IPS-15b (cell line): Measurements from ENCODE around the gene YOD1.

Source experiments
- H3K27me3 ChIP-seq: one replicate; pipeline ENCODE4 v1.6.1; 2013; ENCODE audit warnings: low read length; ENCODE audit not compliant: control insufficient read depth, insufficient read depth
- H3K36me3 ChIP-seq: one replicate; pipeline ENCODE4 v1.6.1; 2013; ENCODE audit warnings: low read length; ENCODE audit not compliant: control insufficient read depth, insufficient read depth
- H3K4me1 ChIP-seq: one replicate; pipeline ENCODE4 v1.6.1; 2013; ENCODE audit warnings: mild to moderate bottlenecking, low read length; ENCODE audit not compliant: control insufficient read depth, insufficient read depth
- H3K4me3 ChIP-seq: one replicate; pipeline ENCODE4 v1.5.1; 2013; ENCODE audit warnings: low read depth, low read length
- H3K9ac ChIP-seq: one replicate; pipeline ENCODE4 v1.6.1; 2013; ENCODE audit warnings: low read depth, mild to moderate bottlenecking, low read length
- H3K9me3 ChIP-seq: one replicate; pipeline ENCODE4 v1.6.1; 2013; ENCODE audit warnings: mild to moderate bottlenecking, low read length; ENCODE audit not compliant: control insufficient read depth, insufficient read depth

Gene YOD1

GRCh38 chr1:207009945-207010344 lies 41.1 kb downstream of the YOD1 start:
- Histone ChIP-seq H3K9ac (no peak overlapping the region), H3K4me3 (no peak overlapping the region), H3K4me1 (no peaks in the 10 kb centered on the region), H3K27me3 (no peaks in the 10 kb centered on the region), H3K9me3 (no peaks in the 10 kb centered on the region), H3K36me3 (no peaks in the 10 kb centered on the region)

GRCh38 chr1:207009182-207009850 lies 41.7 kb downstream of the YOD1 start:
- Histone ChIP-seq H3K9ac (no peak overlapping the region), H3K36me3 (no peaks in the 10 kb centered on the region), H3K4me3 (no peak overlapping the region), H3K4me1 (no peaks in the 10 kb centered on the region), H3K9me3 (no peaks in the 10 kb centered on the region), H3K27me3 (no peaks in the 10 kb centered on the region)

GRCh38 chr1:207007352-207008033 lies 43.5 kb downstream of the YOD1 start:
- H3K27me3 ChIP-seq: no peaks in the 10 kb centered on the region
- no peak overlapping the region for H3K9ac ChIP-seq
- no peaks in the 10 kb centered on the region for H3K36me3 ChIP-seq
- no peaks in the 10 kb centered on the region for H3K9me3 ChIP-seq
- no peak overlapping the region for H3K4me3 ChIP-seq
- peaks cover 4% of the 10 kb centered on the region for H3K4me1 ChIP-seq

- Histone ChIP-seq H3K9ac (no peak overlapping the region), H3K4me1 (peaks cover 4% of the 10 kb centered on the region), H3K27me3 (no peaks in the 10 kb centered on the region), H3K4me3 (no peak overlapping the region), H3K36me3 (no peaks in the 10 kb centered on the region), H3K9me3 (no peaks in the 10 kb centered on the region)
Measured at GRCh38 chr1:207006914-207007313, 44.1 kb downstream of the YOD1 start.

GRCh38 chr1:207006083-207006482 lies 44.9 kb downstream of the YOD1 start:
- Histone ChIP-seq H3K4me3 (no peak overlapping the region), H3K36me3 (no peaks in the 10 kb centered on the region), H3K9ac (no peak overlapping the region), H3K27me3 (no peaks in the 10 kb centered on the region), H3K9me3 (no peaks in the 10 kb centered on the region), H3K4me1 (peaks cover 4% of the 10 kb centered on the region)

GRCh38 chr1:207004931-207005830 lies 45.8 kb downstream of the YOD1 start:
- H3K9me3 ChIP-seq: no peaks in the 10 kb centered on the region
- H3K27me3 ChIP-seq: no peaks in the 10 kb centered on the region
- no peak overlapping the region for H3K9ac ChIP-seq
- no peaks in the 10 kb centered on the region for H3K36me3 ChIP-seq
- no peak overlapping the region for H3K4me3 ChIP-seq
- H3K4me1 ChIP-seq: peaks cover 4% of the 10 kb centered on the region

- Histone ChIP-seq H3K4me3 (no peak overlapping the region), H3K36me3 (no peaks in the 10 kb centered on the region), H3K27me3 (no peaks in the 10 kb centered on the region), H3K9ac (no peak overlapping the region), H3K4me1 (peaks cover 4% of the 10 kb centered on the region), H3K9me3 (no peaks in the 10 kb centered on the region)
Measured at GRCh38 chr1:207003210-207003609, 47.8 kb downstream of the YOD1 start.

GRCh38 chr1:207002724-207003146 lies 48.3 kb downstream of the YOD1 start:
- no peak overlapping the region for H3K4me3 ChIP-seq
- peaks cover 4% of the 10 kb centered on the region for H3K4me1 ChIP-seq
- no peaks in the 10 kb centered on the region for H3K36me3 ChIP-seq
- H3K9me3 ChIP-seq: no peaks in the 10 kb centered on the region
- no peaks in the 10 kb centered on the region for H3K27me3 ChIP-seq
- no peak overlapping the region for H3K9ac ChIP-seq

- no peak overlapping the region for H3K9ac ChIP-seq
- no peaks in the 10 kb centered on the region for H3K36me3 ChIP-seq
- H3K4me3 ChIP-seq: no peak overlapping the region
- H3K27me3 ChIP-seq: no peaks in the 10 kb centered on the region
- no peaks in the 10 kb centered on the region for H3K9me3 ChIP-seq
- peaks cover 4% of the 10 kb centered on the region for H3K4me1 ChIP-seq
Measured at GRCh38 chr1:207001492-207002245, 49.3 kb downstream of the YOD1 start.

- H3K36me3 ChIP-seq: no peaks in the 10 kb centered on the region
- no peaks in the 10 kb centered on the region for H3K27me3 ChIP-seq
- no peak overlapping the region for H3K4me3 ChIP-seq
- H3K4me1 ChIP-seq: peaks cover 4% of the 10 kb centered on the region
- no peaks in the 10 kb centered on the region for H3K9me3 ChIP-seq
- no peak overlapping the region for H3K9ac ChIP-seq
Measured at GRCh38 chr1:207000651-207001291, 50.2 kb downstream of the YOD1 start.

GRCh38 chr1:206998816-206999215 lies 52.2 kb downstream of the YOD1 start:
- peaks cover 4% of the 10 kb centered on the region for H3K4me1 ChIP-seq
- H3K27me3 ChIP-seq: no peaks in the 10 kb centered on the region
- H3K4me3 ChIP-seq: no peak overlapping the region
- H3K36me3 ChIP-seq: no peaks in the 10 kb centered on the region
- no peak overlapping the region for H3K9ac ChIP-seq
- H3K9me3 ChIP-seq: no peaks in the 10 kb centered on the region
